HepG2 (cell line): ENCODE data around the gene XPNPEP3. TPM values are rescaled to one million over a fixed set of nuclear protein-coding genes. Genes with fewer than 3 reads are reported as not detected.
A peak's percentile ranks its signal among the peaks of the same experiment; 100 is the strongest.

ENCODE experiments used
- ARNT2 ChIP-seq: sonication (generic); formaldehyde crosslinking; IDR thresholded peaks from 2 replicates; pipeline ENCODE4 v1.8.0; 2022; ENCODE audit warnings: mild to moderate bottlenecking, low read depth, missing genetic modification reagents, moderate library complexity
- ETV5 ChIP-seq: IDR thresholded peaks from 2 replicates; pipeline ENCODE4 v1.6.1; 2018; ENCODE audit warnings: missing biosample characterization, missing genetic modification reagents, inconsistent platforms, borderline replicate concordance
- HES4 ChIP-seq: sonication (generic); formaldehyde crosslinking; IDR thresholded peaks from 2 replicates; pipeline ENCODE4 v1.9.0; 2021; ENCODE audit warnings: mild to moderate bottlenecking, missing genetic modification reagents, borderline replicate concordance
- KDM5A ChIP-seq: fragments of 200-600 bp; sonication (generic); IDR thresholded peaks from 2 replicates; pipeline ENCODE4 v1.7.0; 2018; ENCODE audit warnings: antibody characterized with exemption, mild to moderate bottlenecking, low read length, borderline replicate concordance
- MIER3 ChIP-seq: IDR thresholded peaks from 2 replicates; pipeline ENCODE4 v1.6.1; 2016; ENCODE audit warnings: missing compliant biosample characterization, borderline replicate concordance
- PHF8 ChIP-seq: sonication (generic); formaldehyde crosslinking; IDR thresholded peaks from 2 replicates; pipeline ENCODE4 v1.5.0; 2020; ENCODE audit warnings: missing genetic modification reagents
- SRSF1 ChIP-seq: fragments of 200-400 bp; formaldehyde crosslinking; optimal IDR thresholded peaks from 2 replicates; pipeline ENCODE3; 2017; ENCODE audit warnings: mild to moderate bottlenecking, low read depth, low read length, moderate library complexity
- TAF1 ChIP-seq: sonication (generic); formaldehyde crosslinking; IDR thresholded peaks from 2 replicates; pipeline ENCODE4 v1.4.0; 2020; ENCODE audit warnings: missing genetic modification reagents
- TBX3 ChIP-seq: fragments of 450-650 bp; IDR thresholded peaks from 2 replicates; pipeline ENCODE4 v1.6.1; 2017; ENCODE audit warnings: antibody characterized with exemption, mild to moderate bottlenecking, inconsistent platforms, borderline replicate concordance
- ZMYM2 ChIP-seq: sonication (generic); formaldehyde crosslinking; IDR thresholded peaks from 2 replicates; pipeline ENCODE4 v1.8.0; 2022; ENCODE audit warnings: mild to moderate bottlenecking, missing genetic modification reagents
- ZNF121 ChIP-seq: sonication (generic); formaldehyde crosslinking; IDR thresholded peaks from 2 replicates; pipeline ENCODE4 v1.5.0; 2020; ENCODE audit warnings: mild to moderate bottlenecking, missing genetic modification reagents
- ZNF224 ChIP-seq: sonication (generic); formaldehyde crosslinking; IDR thresholded peaks from 2 replicates; pipeline ENCODE4 v1.5.0; 2020; ENCODE audit warnings: mild to moderate bottlenecking, missing genetic modification reagents
- ZNF326 ChIP-seq: sonication (generic); formaldehyde crosslinking; IDR thresholded peaks from 2 replicates; pipeline ENCODE4 v1.4.0; 2020; ENCODE audit warnings: missing genetic modification reagents, borderline replicate concordance
- ZNF546 ChIP-seq: sonication (generic); formaldehyde crosslinking; conservative IDR thresholded peaks from 2 replicates; pipeline ENCODE4 v1.8.1; 2023; ENCODE audit warnings: mild to moderate bottlenecking, missing genetic modification reagents
- ZNF569 ChIP-seq: sonication (generic); formaldehyde crosslinking; IDR thresholded peaks from 2 replicates; pipeline ENCODE4 v1.5.0; 2020; ENCODE audit warnings: mild to moderate bottlenecking, missing genetic modification reagents, moderate library complexity, borderline replicate concordance
- ZNF614 ChIP-seq: IDR thresholded peaks from 2 replicates; pipeline ENCODE4 v1.6.1; 2018; ENCODE audit warnings: missing biosample characterization, missing genetic modification reagents, inconsistent platforms, borderline replicate concordance
- ZNF747 ChIP-seq: sonication (generic); formaldehyde crosslinking; IDR thresholded peaks from 2 replicates; pipeline ENCODE4 v1.8.1; 2023; ENCODE audit warnings: missing genetic modification reagents, mild to moderate bottlenecking, borderline replicate concordance
- polyA plus RNA-seq, 8 experiments: library from polyadenylated mRNA; depleted of rRNA in 3 of 8; stranded (reverse) in 7 of 8; unstranded in 1 of 8; fragments of >200 nt; fragmentation: Illumina TruSeq in 4 of 8; extraction: Trizol in 4 of 8; gene quantifications; 2 replicates each; pipeline versions ENCODE4 v1.2.1 to v1.2.3, GENCODE V29; 2011 to 2016; ENCODE audit warnings: low read depth in 4 of 8, missing spikeins in 1 of 8, mixed read lengths in 1 of 8; ENCODE audit not compliant: insufficient read depth in 1 of 8
- total RNA-seq, 5 experiments: library from RNA; depleted of rRNA; stranded (reverse); fragments of >200 nt; fragmentation: Illumina TruSeq; extraction: Trizol; gene quantifications; 2 replicates each; pipeline ENCODE4 v1.2.3, GENCODE V29; 2016; ENCODE audit warnings: low read depth in 1 of 5
- TF ChIP-seq, protein P1 (sequence below): IDR thresholded peaks from 2 replicates; pipeline ENCODE4 v1.6.1; 2018; ENCODE audit warnings: missing genetic modification reagents
- TF ChIP-seq, protein P2 (sequence below): IDR thresholded peaks from 2 replicates; pipeline ENCODE4 v1.6.1; 2016; ENCODE audit warnings: mild to moderate bottlenecking, missing biosample characterization, missing genetic modification reagents
- TF ChIP-seq, protein P3 (sequence below): sonication (generic); formaldehyde crosslinking; IDR thresholded peaks from 2 replicates; pipeline ENCODE4 v1.5.1; 2020; ENCODE audit warnings: missing genetic modification reagents, mild to moderate bottlenecking, borderline replicate concordance
- TF ChIP-seq, protein P4 (sequence below): sonication (generic); formaldehyde crosslinking; IDR thresholded peaks from 2 replicates; pipeline ENCODE4 v1.4.0; 2020; ENCODE audit warnings: missing genetic modification reagents, borderline replicate concordance
- TF ChIP-seq, protein P5 (sequence below): sonication (generic); formaldehyde crosslinking; IDR thresholded peaks from 2 replicates; pipeline ENCODE4 v1.8.1; 2023; ENCODE audit warnings: mild to moderate bottlenecking, missing genetic modification reagents

XPNPEP3 gene
- total and polyA plus RNA-seq, 2 of the 13 experiments (the other 11 are each of a cell fraction or from before 2014, with no cell fraction given), result 10.3 to 14.0 TPM

GRCh38 chr22:40950962-40951794 lies 94.2 kb downstream of the XPNPEP3 start, which contains the start of gene RBX1 (continued):
- TF ChIP-seq, protein P1, sequence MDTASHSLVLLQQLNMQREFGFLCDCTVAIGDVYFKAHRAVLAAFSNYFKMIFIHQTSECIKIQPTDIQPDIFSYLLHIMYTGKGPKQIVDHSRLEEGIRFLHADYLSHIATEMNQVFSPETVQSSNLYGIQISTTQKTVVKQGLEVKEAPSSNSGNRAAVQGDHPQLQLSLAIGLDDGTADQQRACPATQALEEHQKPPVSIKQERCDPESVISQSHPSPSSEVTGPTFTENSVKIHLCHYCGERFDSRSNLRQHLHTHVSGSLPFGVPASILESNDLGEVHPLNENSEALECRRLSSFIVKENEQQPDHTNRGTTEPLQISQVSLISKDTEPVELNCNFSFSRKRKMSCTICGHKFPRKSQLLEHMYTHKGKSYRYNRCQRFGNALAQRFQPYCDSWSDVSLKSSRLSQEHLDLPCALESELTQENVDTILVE (CRISPR knock-in tag), result 0 out of 2 replicates have a peak, but pooled peaks have one; percentile 39
- TF ChIP-seq ZNF546 (CRISPR knock-in tag) (peak; percentile 88; the same call in 1 of the 2 replicates), ZNF224 (no peak), ZNF569 (CRISPR knock-in tag) (peak; percentile 42; the same call in 1 of the 2 replicates), MIER3 (peak; percentile 13; the same call in 1 of the 2 replicates), TBX3 (peak; percentile 75), ZNF326 (CRISPR knock-in tag) (no peak), KDM5A (peak; percentile 98), ZNF747 (CRISPR knock-in tag) (no peak), ZNF121 (CRISPR knock-in tag) (0 out of 2 replicates have a peak, but pooled peaks have one; percentile 6), ZMYM2 (no peak), SRSF1 (peak; percentile 6), ETV5 (CRISPR knock-in tag) (peak; percentile 13), TAF1 (CRISPR knock-in tag) (peak; percentile 92), ARNT2 (0 out of 2 replicates have a peak, but pooled peaks have one; percentile 25), HES4 (CRISPR knock-in tag) (peak; percentile 73), ZNF614 (CRISPR knock-in tag) (no peak), PHF8 (CRISPR knock-in tag) (peak; percentile 88)
- TF ChIP-seq, protein P2, sequence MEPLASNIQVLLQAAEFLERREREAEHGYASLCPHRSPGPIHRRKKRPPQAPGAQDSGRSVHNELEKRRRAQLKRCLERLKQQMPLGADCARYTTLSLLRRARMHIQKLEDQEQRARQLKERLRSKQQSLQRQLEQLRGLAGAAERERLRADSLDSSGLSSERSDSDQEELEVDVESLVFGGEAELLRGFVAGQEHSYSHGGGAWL (CRISPR knock-in tag), result peak; percentile 51; the same call in 1 of the 2 replicates
- TF ChIP-seq, protein P3, sequence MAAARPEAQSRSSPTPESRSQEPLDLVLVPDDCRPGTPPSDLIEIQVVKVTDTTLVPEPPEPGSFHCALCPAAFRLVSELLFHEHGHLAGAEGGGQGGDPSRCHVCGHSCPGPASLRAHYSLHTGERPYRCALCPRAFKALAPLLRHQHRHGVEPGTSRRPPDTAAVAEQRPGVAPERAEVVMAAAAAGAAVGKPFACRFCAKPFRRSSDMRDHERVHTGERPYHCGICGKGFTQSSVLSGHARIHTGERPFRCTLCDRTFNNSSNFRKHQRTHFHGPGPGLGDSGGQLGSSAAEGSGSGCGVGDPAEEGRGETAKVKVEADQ (CRISPR knock-in tag), result peak; percentile 38; the same call in 1 of the 2 replicates
- TF ChIP-seq, protein P4, sequence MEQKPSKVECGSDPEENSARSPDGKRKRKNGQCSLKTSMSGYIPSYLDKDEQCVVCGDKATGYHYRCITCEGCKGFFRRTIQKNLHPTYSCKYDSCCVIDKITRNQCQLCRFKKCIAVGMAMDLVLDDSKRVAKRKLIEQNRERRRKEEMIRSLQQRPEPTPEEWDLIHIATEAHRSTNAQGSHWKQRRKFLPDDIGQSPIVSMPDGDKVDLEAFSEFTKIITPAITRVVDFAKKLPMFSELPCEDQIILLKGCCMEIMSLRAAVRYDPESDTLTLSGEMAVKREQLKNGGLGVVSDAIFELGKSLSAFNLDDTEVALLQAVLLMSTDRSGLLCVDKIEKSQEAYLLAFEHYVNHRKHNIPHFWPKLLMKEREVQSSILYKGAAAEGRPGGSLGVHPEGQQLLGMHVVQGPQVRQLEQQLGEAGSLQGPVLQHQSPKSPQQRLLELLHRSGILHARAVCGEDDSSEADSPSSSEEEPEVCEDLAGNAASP (CRISPR knock-in tag), result peak; percentile 30; the same call in 1 of the 2 replicates
- TF ChIP-seq, protein P5, sequence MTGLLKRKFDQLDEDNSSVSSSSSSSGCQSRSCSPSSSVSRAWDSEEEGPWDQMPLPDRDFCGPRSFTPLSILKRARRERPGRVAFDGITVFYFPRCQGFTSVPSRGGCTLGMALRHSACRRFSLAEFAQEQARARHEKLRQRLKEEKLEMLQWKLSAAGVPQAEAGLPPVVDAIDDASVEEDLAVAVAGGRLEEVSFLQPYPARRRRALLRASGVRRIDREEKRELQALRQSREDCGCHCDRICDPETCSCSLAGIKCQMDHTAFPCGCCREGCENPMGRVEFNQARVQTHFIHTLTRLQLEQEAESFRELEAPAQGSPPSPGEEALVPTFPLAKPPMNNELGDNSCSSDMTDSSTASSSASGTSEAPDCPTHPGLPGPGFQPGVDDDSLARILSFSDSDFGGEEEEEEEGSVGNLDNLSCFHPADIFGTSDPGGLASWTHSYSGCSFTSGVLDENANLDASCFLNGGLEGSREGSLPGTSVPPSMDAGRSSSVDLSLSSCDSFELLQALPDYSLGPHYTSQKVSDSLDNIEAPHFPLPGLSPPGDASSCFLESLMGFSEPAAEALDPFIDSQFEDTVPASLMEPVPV (CRISPR knock-in tag), result no peak
